Heart right ventricle (tissue), 16 donors: ENCODE data around the gene TMTC4. TPM values are rescaled to one million over a fixed set of nuclear protein-coding genes. Genes with fewer than 3 reads are reported as not detected.

Experiments used
- ATAC-seq, 8 donors: fragments of 200-7000 bp; cut with Tn5 transposase; one replicate each; pipeline ENCODE4 v1.9.1; 2020; ENCODE audit warnings: mild to moderate bottlenecking in 8 of 8, moderate library complexity in 8 of 8, moderate number of reproducible peaks in 1 of 8
- DNase-seq, 2 donors: peaks; one replicate each; pipeline ENCODE4 v3.0.0-alpha.2; 2020
- H3K27ac ChIP-seq, 10 donors: fragments of 200-600 bp; sonication (generic) in 2 of 10; one replicate each; pipeline versions ENCODE4 v1.5.0 to v1.8.0; 2020 to 2022; ENCODE audit warnings: mild to moderate bottlenecking in 3 of 10
- H3K27me3 ChIP-seq, 7 donors: fragments of 200-600 bp; one replicate each; pipeline ENCODE4 v1.8.0; 2021 to 2022; ENCODE audit warnings: mild to moderate bottlenecking in 2 of 7
- H3K36me3 ChIP-seq, 9 donors: fragments of 200-600 bp; sonication (generic) in 1 of 9; one replicate each; pipeline versions ENCODE4 v1.5.0 to v1.8.0; 2020 to 2022; ENCODE audit warnings: mild to moderate bottlenecking in 2 of 9
- H3K4me1 ChIP-seq, 9 donors: fragments of 200-600 bp; sonication (generic) in 1 of 9; one replicate each; pipeline versions ENCODE4 v1.5.0 to v1.8.0; 2020 to 2022; ENCODE audit warnings: mild to moderate bottlenecking in 4 of 9
- H3K4me3 ChIP-seq, 10 donors: fragments of 200-600 bp; sonication (generic) in 2 of 10; one replicate each; pipeline versions ENCODE4 v1.5.0 to v1.8.0; 2020 to 2022; ENCODE audit warnings: mild to moderate bottlenecking in 7 of 10, moderate library complexity in 2 of 10
- H3K9me3 ChIP-seq, 11 donors: fragments of 200-600 bp in 10 of 11; sonication (generic) in 2 of 11; one replicate each; pipeline versions ENCODE4 v1.5.0 to v1.8.0; 2013 to 2022; ENCODE audit warnings: mild to moderate bottlenecking in 2 of 11, control low read depth in 1 of 11, moderate library complexity in 1 of 11
- CTCF ChIP-seq, 9 donors: fragments of 200-600 bp; sonication (generic) in 2 of 9; IDR thresholded peaks; one replicate each; pipeline versions ENCODE4 v1.5.0 to v1.8.0; 2021 to 2022; ENCODE audit warnings: antibody characterized with exemption in 9 of 9, mild to moderate bottlenecking in 5 of 9, moderate library complexity in 1 of 9
- WGBS, 2 donors: extraction: QIAGEN DNeasy Blood & Tissue Kit; methylation state at CpG; one replicate each; pipeline ENCODE4 v1.1.7; 2013; ENCODE audit warnings: inconsistent platforms in 1 of 2; 5-methylcytosine and 5-hydroxymethylcytosine counted together
- intact Hi-C, 10 donors: fragments of 100-400 bp; cut with DNase I; formaldehyde crosslinking; loops; one replicate each; pipeline versions ENCODE4 v1.11.1 to v1.14.2; 2022
- polyA plus RNA-seq, 2 donors: library from polyadenylated mRNA; stranded (reverse); fragments of 200-250 nt; gene quantifications; one replicate each; pipeline ENCODE4 v1.2.3, GENCODE V29; 2013
- total RNA-seq, 10 donors: library from RNA; stranded (reverse); fragmentation: NEBNext Ultra II Directional in 3 of 10; extraction: Animal tissue kit (Norgen Biotek cat#: 25700) in 3 of 10; gene quantifications; one replicate each; pipeline versions ENCODE4 v1.2.1 to v1.2.4, GENCODE V29; 2021 to 2023
- donor health status: Arrhythmogenic right ventricular cardiomyopathy.
- donor health status: ischemic (EF 13 %, LVEDD 7.1; RV severe dilation, severe dysfunction).
- donor health status: healthy with polysubstance abuse.
- donor health status: DM: no; HTN: yes; CAD: no.
- donor health status: DM: no; HTN: no; CAD: no.
- donor health status: ischemic (EF 25% LVEDD 6.9; RV normal size, moderate dysfunction).
- donor health status: ischemic (EF 25% LVEDD 5.7; RV mildly dilated, moderate dysfunction).
- donor health status: healthy.
- donor health status: DM: yes; HTN: yes; CAD: no.
- donor health status: Ischemic cardiomyopathy.
- donor health status: ischemic (EF 35%, LVEDD 5.7; RV mildly dilated, moderate dysfunction).
- donor health status: nonischemic (EF 11% LVEDD 7.7; RV severe dilation, severe dysfunction).
- donor health status: DM: yes; HTN: yes; CAD: no.
- donor health status: PGD.
- donor health status: ischemic (EF 29% LVEDD 5.4; RV normal size, mild dysfunction).
- donor health status: nonischemic (EF 23%, LVEDD 6.1; RV moderate dilation, normal function).

Gene TMTC4
- total and polyA plus RNA-seq, 12 donors: 2.5 to 9.4 (median 6.0) TPM

GRCh38 chr13:100604918-100605710, 69.5 kb downstream of the TMTC4 start:
- H3K27ac ChIP-seq: peak overlapping the region in 1 of 10 donors; percentile 21
- no peak overlapping the region for H3K4me3 ChIP-seq
- no peaks in the 10 kb centered on the region for H3K27me3 ChIP-seq
- DNase-seq (no peak), ATAC-seq (no peak)
- H3K9me3 ChIP-seq: no peaks in the 10 kb centered on the region
- H3K4me1 ChIP-seq: peaks cover 0 to 32% (median 0%) of the 10 kb centered on the region in 9 donors
- H3K36me3 ChIP-seq: peaks cover 0 to 23% (median 0%) of the 10 kb centered on the region in 9 donors
- no peak for TF ChIP-seq CTCF (IDR thresholded peaks at IDR 0.05)
- WGBS, 2 donors: 56 to 63% methylated on average over 5 of the region's 5 CpGs
- intact Hi-C loops: no loop called here

GRCh38 chr13:100602493-100603111, 72.0 kb downstream of the TMTC4 start:
- ATAC-seq: no peak
- DNase-seq: no peak
- H3K4me3 ChIP-seq: no peak overlapping the region
- 73% methylated on average over 8 of the region's 8 CpGs for WGBS, 2 donors
- peaks cover 0 to 10% (median 0%) of the 10 kb centered on the region in 9 donors for H3K4me1 ChIP-seq
- no peak overlapping the region for H3K27ac ChIP-seq
- H3K27me3 ChIP-seq: no peaks in the 10 kb centered on the region
- peaks cover 0 to 18% (median 0%) of the 10 kb centered on the region in 9 donors for H3K36me3 ChIP-seq
- no peak for TF ChIP-seq CTCF (IDR thresholded peaks at IDR 0.05)
- intact Hi-C loops: no loop called here
- no peaks in the 10 kb centered on the region for H3K9me3 ChIP-seq

GRCh38 chr13:100601716-100602115, 72.9 kb downstream of the TMTC4 start:
- DNase-seq (no peak), ATAC-seq (no peak)
- Histone ChIP-seq H3K27ac (no peak overlapping the region), H3K4me1 (peaks cover 0 to 10% (median 0%) of the 10 kb centered on the region in 9 donors), H3K4me3 (no peak overlapping the region), H3K27me3 (no peaks in the 10 kb centered on the region), H3K9me3 (no peaks in the 10 kb centered on the region), H3K36me3 (peaks cover 0 to 18% (median 0%) of the 10 kb centered on the region in 9 donors)
- TF ChIP-seq CTCF (IDR thresholded peaks at IDR 0.05): no peak
- intact Hi-C loops: no loop called here
- 93 to 94% methylated on average over 7 of the region's 7 CpGs for WGBS, 2 donors

- DNase-seq: no peak
- 52 to 63% methylated on average over 6 of the region's 6 CpGs for WGBS, 2 donors
- Histone ChIP-seq H3K4me3 (no peak overlapping the region), H3K27me3 (no peaks in the 10 kb centered on the region), H3K4me1 (peaks cover 0 to 10% (median 0%) of the 10 kb centered on the region in 9 donors), H3K9me3 (no peaks in the 10 kb centered on the region), H3K36me3 (peaks cover 0 to 10% (median 0%) of the 10 kb centered on the region in 9 donors), H3K27ac (no peak overlapping the region)
- TF ChIP-seq CTCF (IDR thresholded peaks at IDR 0.05): no peak
- intact Hi-C loops: no loop called here
- ATAC-seq: no peak
Measured at GRCh38 chr13:100600915-100601314, 73.7 kb downstream of the TMTC4 start.
